PFSK-1 (cell line): ENCODE measurements around the gene GANAB.

Experiments used
- FOXP2 ChIP-seq: optimal IDR thresholded peaks from 2 replicates; pipeline ENCODE3; 2011; ENCODE audit warnings: borderline replicate concordance, control low read depth, inconsistent platforms; ENCODE audit not compliant: insufficient read depth; ENCODE audit errors: extremely low read length, extremely low read depth
- SIN3A ChIP-seq: IDR thresholded peaks from 2 replicates; pipeline ENCODE4 v1.6.1; 2012; ENCODE audit warnings: mild to moderate bottlenecking, low read length, moderate library complexity, borderline replicate concordance; ENCODE audit not compliant: insufficient read depth

- TF ChIP-seq FOXP2 (no peak), SIN3A (no peak)
These were observed 2.6 kb upstream of the GANAB start for GRCh38 chr11:62648967-62649364.
